PC-3 (cell line): Measurements from ENCODE around the gene HMCN1. TPM values are rescaled to one million over a fixed set of nuclear protein-coding genes. Genes with fewer than 3 reads are reported as not detected.

Experiments used
- ATAC-seq: fragments of 200-7000 bp; cut with Tn5 transposase; 2 replicates; pipeline ENCODE4 v1.9.1; 2020; ENCODE audit warnings: mild to moderate bottlenecking, moderate library complexity
- BruUV-seq: library from RNA; stranded (reverse); fragments of 400-500 nt; replicated peaks from 2 replicates; lab custom pipeline; 2021; lab: Mats Ljungman, UMichigan
- CTCF ChIA-PET: fragments of 300-600 bp; sonication (Branson Sonifier 250); formaldehyde crosslinking; loops from one replicate; lab custom pipeline; 2022; ENCODE audit warnings: antibody characterized with exemption; lab: Charles Lee
- POLR2A ChIA-PET: fragments of 300-600 bp; sonication (Branson Sonifier 250); formaldehyde crosslinking; loops from one replicate; lab custom pipeline; 2022; ENCODE audit warnings: antibody characterized with exemption; ENCODE audit not compliant: unreplicated experiment; lab: Charles Lee
- DNase-seq: peaks from one replicate; pipeline ENCODE4 v3.0.0-alpha.2; 2015
- H2AFZ ChIP-seq: fragments of 300-600 bp; sonication (generic); 2 replicates; pipeline ENCODE4 v1.6.0; 2016; ENCODE audit warnings: antibody characterized with exemption, low read length
- H3F3A ChIP-seq: fragments of 300-600 bp; sonication (generic); one replicate; pipeline ENCODE4 v1.6.0; 2017; ENCODE audit warnings: antibody characterized with exemption, low read length, control low read depth, mild to moderate bottlenecking; ENCODE audit not compliant: unreplicated experiment
- H3K27ac ChIP-seq: fragments of 300-600 bp; sonication (generic); 2 replicates; pipeline ENCODE4 v1.5.1; 2016; ENCODE audit warnings: mild to moderate bottlenecking, low read length
- H3K27me3 ChIP-seq: fragments of 300-600 bp; sonication (generic); 2 replicates; pipeline ENCODE4 v1.6.1; 2016; ENCODE audit warnings: low read length, mixed read lengths
- H3K36me3 ChIP-seq: fragments of 300-600 bp; sonication (generic); 2 replicates; pipeline ENCODE4 v1.6.1; 2016; ENCODE audit warnings: low read depth, mixed run types, low read length, mixed read lengths
- H3K4me1 ChIP-seq: fragments of 300-600 bp; sonication (generic); 2 replicates; pipeline ENCODE4 v1.5.1; 2016; ENCODE audit warnings: low read length; ENCODE audit not compliant: insufficient read depth
- H3K4me2 ChIP-seq: fragments of 300-600 bp; sonication (generic); 2 replicates; pipeline ENCODE4 v1.6.0; 2016; ENCODE audit warnings: low read length
- H3K4me3 ChIP-seq: fragments of 300-600 bp; sonication (generic); 2 replicates; pipeline ENCODE4 v1.5.1; 2016; ENCODE audit warnings: mild to moderate bottlenecking, low read length, mixed read lengths
- H3K79me2 ChIP-seq: fragments of 300-600 bp; sonication (generic); 2 replicates; pipeline ENCODE4 v1.6.1; 2017; ENCODE audit warnings: low read length, mixed read lengths
- H3K9ac ChIP-seq: fragments of 300-600 bp; sonication (generic); 2 replicates; pipeline ENCODE4 v1.6.0; 2016; ENCODE audit warnings: mild to moderate bottlenecking, low read length
- H3K9me2 ChIP-seq: fragments of 300-600 bp; sonication (generic); replicated peaks from 2 replicates; pipeline ENCODE4 v1.6.1; 2016; ENCODE audit warnings: mixed run types, low read length, mixed read lengths
- H3K9me3 ChIP-seq: fragments of 300-600 bp; sonication (generic); 2 replicates; pipeline ENCODE4 v1.6.1; 2016; ENCODE audit warnings: low read length, mixed read lengths
- H4K20me1 ChIP-seq: fragments of 300-600 bp; sonication (generic); 2 replicates; pipeline ENCODE4 v1.6.1; 2016; ENCODE audit warnings: low read length, mixed read lengths
- EZH2 ChIP-seq: fragments of 300-600 bp; sonication (generic); IDR thresholded peaks from one replicate; pipeline ENCODE4 v1.6.1; 2017; ENCODE audit warnings: antibody characterized with exemption, mild to moderate bottlenecking, low read length; ENCODE audit not compliant: unreplicated experiment
- EZH2phosphoT487 ChIP-seq: fragments of 300-600 bp; sonication (generic); IDR thresholded peaks from 2 replicates; pipeline ENCODE4 v1.6.1; 2018; ENCODE audit warnings: mild to moderate bottlenecking, antibody characterized with exemption, low read length, borderline replicate concordance
- intact Hi-C: fragments of 100-400 bp; cut with micrococcal nuclease; formaldehyde crosslinking; loops from 2 replicates; pipeline ENCODE4 v1.9.0; 2023
- total RNA-seq: library from RNA; depleted of rRNA; stranded (reverse); fragments of >200 nt; gene quantifications from 2 replicates; pipeline ENCODE4 v1.2.3, GENCODE V29; 2014
- TF ChIP-seq, protein P1 (sequence below): fragments of 300-600 bp; sonication (generic); conservative IDR thresholded peaks from 2 replicates; pipeline ENCODE4 v1.5.1; 2017; ENCODE audit warnings: antibody characterized with exemption, low read depth, mild to moderate bottlenecking, low read length

The HMCN1 gene
- total RNA-seq, 1 experiment from 2014 or later, result 0.66 TPM

DNA sequence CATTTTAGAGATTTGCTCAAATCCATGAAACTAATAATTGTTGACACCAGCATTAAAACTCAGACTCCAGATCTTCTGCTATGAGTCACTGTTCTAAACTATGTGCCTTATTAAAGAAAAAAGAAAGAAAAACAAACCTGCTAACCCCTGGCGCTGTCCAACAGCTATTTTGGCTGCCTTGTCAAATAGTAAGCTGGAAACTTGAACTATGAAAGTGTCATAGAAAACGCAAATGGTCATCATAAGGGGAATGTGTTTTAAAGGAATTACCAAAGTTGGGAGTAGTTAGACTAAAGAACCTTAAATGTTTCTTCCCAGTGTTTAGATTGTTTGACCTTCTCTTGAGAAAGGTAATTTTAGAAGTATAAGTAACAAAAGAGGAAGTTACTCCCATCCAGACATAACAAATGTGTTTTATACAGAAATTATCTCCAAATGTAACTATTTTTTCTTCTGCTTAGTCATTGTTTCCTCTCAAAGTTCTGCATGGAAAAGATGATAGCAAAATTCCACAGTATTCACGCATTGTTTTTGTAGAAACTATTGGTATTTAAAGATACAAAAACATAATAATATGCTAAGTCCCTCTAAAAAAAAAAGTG lies 368.5 kb downstream of the HMCN1 start:
- H3K4me1 ChIP-seq, result no peaks in the 10 kb centered on the region
- no peak overlapping the region for H3K9ac ChIP-seq
- H3K27ac ChIP-seq, result no peak overlapping the region
- no peaks in the 10 kb centered on the region for H3F3A ChIP-seq
- no peaks in the 10 kb centered on the region for H3K9me2 ChIP-seq
- H4K20me1 ChIP-seq, result no peaks in the 10 kb centered on the region
- no peaks in the 10 kb centered on the region for H3K79me2 ChIP-seq
- no peak overlapping the region for H3K4me2 ChIP-seq
- intact Hi-C loops, result no loop called here
- H3K36me3 ChIP-seq, result no peaks in the 10 kb centered on the region
- peak; percentile 46 for ATAC-seq
- CTCF ChIA-PET, result no interaction called here
- no peak overlapping the region for H3K4me3 ChIP-seq
- no peaks in the 10 kb centered on the region for H3K27me3 ChIP-seq
- no peak overlapping the region for H2AFZ ChIP-seq
- TF ChIP-seq EZH2 (no peak), EZH2phosphoT487 (no peak)
- TF ChIP-seq, protein P1, sequence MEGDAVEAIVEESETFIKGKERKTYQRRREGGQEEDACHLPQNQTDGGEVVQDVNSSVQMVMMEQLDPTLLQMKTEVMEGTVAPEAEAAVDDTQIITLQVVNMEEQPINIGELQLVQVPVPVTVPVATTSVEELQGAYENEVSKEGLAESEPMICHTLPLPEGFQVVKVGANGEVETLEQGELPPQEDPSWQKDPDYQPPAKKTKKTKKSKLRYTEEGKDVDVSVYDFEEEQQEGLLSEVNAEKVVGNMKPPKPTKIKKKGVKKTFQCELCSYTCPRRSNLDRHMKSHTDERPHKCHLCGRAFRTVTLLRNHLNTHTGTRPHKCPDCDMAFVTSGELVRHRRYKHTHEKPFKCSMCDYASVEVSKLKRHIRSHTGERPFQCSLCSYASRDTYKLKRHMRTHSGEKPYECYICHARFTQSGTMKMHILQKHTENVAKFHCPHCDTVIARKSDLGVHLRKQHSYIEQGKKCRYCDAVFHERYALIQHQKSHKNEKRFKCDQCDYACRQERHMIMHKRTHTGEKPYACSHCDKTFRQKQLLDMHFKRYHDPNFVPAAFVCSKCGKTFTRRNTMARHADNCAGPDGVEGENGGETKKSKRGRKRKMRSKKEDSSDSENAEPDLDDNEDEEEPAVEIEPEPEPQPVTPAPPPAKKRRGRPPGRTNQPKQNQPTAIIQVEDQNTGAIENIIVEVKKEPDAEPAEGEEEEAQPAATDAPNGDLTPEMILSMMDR, result no peak
- BruUV-seq, result no TSS peak
- DNase-seq, result peak; percentile 44
- POLR2A ChIA-PET, result no interaction called here
- no peaks in the 10 kb centered on the region for H3K9me3 ChIP-seq

DNA sequence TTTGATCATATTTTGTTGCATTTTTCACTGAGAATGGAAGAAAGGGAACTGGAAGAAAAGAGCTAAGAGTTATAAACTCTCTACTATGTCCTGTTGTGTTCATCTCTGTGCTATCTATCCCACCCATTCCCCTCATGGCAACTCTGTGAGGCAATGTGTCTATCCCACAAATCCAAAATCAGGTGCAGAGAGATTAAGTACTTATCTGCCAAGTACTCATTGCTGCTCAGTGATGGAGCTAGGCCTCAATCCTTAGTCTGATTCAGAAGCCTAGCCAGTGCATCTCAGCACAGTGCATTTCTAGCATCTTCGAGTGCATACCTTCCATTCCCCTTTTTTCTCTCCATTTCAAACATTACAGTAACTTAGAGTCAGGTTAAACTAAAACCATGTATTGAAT lies 370.3 kb downstream of the HMCN1 start:
- no peak for DNase-seq
- Histone ChIP-seq H3K4me1 (no peaks in the 10 kb centered on the region), H2AFZ (no peak overlapping the region), H3K9me2 (no peaks in the 10 kb centered on the region), H3K9ac (no peak overlapping the region), H3K36me3 (no peaks in the 10 kb centered on the region), H3F3A (no peaks in the 10 kb centered on the region), H3K4me2 (no peak overlapping the region), H3K4me3 (no peak overlapping the region), H3K27ac (no peak overlapping the region), H3K27me3 (no peaks in the 10 kb centered on the region), H3K79me2 (no peaks in the 10 kb centered on the region), H3K9me3 (no peaks in the 10 kb centered on the region), H4K20me1 (no peaks in the 10 kb centered on the region)
- ChIA-PET POLR2A (no interaction called here), CTCF (no interaction called here)
- BruUV-seq, result no TSS peak
- intact Hi-C loops, result no loop called here
- ATAC-seq, result no peak
- no peak for TF ChIP-seq EZH2phosphoT487
- no peak for TF ChIP-seq EZH2
- TF ChIP-seq, protein P1, result no peak

DNA sequence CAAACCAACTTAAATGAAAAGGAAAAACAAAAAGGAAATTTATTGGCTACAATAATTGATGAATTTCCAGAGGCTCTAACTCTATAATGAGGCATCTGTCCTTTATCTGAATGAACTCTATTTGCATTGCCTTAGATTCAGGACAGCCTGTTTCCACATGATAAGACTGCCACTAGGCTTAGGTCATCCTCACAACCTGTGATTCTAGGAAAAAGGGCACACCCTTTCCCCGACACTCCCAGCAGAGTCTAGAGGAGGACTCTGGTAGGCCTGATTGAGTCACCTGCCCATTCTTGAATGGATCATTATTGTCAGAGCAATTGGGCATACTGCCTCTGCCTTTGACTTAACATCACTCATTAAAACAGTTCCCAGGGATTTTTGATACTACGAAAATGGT lies 378.1 kb downstream of the HMCN1 start:
- H3K9me3 ChIP-seq, result no peaks in the 10 kb centered on the region
- no peak overlapping the region for H3K4me3 ChIP-seq
- no peaks in the 10 kb centered on the region for H4K20me1 ChIP-seq
- no peak overlapping the region for H3K27ac ChIP-seq
- H3K27me3 ChIP-seq, result no peaks in the 10 kb centered on the region
- H3F3A ChIP-seq, result no peaks in the 10 kb centered on the region
- no peaks in the 10 kb centered on the region for H3K79me2 ChIP-seq
- ATAC-seq, result no peak
- no peak overlapping the region for H2AFZ ChIP-seq
- no peaks in the 10 kb centered on the region for H3K9me2 ChIP-seq
- intact Hi-C loops, result no loop called here
- ChIA-PET POLR2A (no interaction called here), CTCF (no interaction called here)
- TF ChIP-seq EZH2 (no peak), EZH2phosphoT487 (no peak)
- TF ChIP-seq, protein P1, result no peak
- H3K4me2 ChIP-seq, result no peak overlapping the region
- peak; percentile 8 for DNase-seq
- no peaks in the 10 kb centered on the region for H3K4me1 ChIP-seq
- BruUV-seq, result no TSS peak
- no peaks in the 10 kb centered on the region for H3K36me3 ChIP-seq
- no peak overlapping the region for H3K9ac ChIP-seq
